Heart right ventricle (tissue), 16 donors: ENCODE results near the gene HMCN1. TPM values are rescaled to one million over a fixed set of nuclear protein-coding genes. Genes with fewer than 3 reads are reported as not detected.

Experiments used
- ATAC-seq, 8 donors: fragments of 200-7000 bp; cut with Tn5 transposase; one replicate each; pipeline ENCODE4 v1.9.1; 2020; ENCODE audit warnings: mild to moderate bottlenecking in 8 of 8, moderate library complexity in 8 of 8, moderate number of reproducible peaks in 1 of 8
- DNase-seq, 2 donors: peaks; one replicate each; pipeline ENCODE4 v3.0.0-alpha.2; 2020
- H3K27ac ChIP-seq, 10 donors: fragments of 200-600 bp; sonication (generic) in 2 of 10; one replicate each; pipeline versions ENCODE4 v1.5.0 to v1.8.0; 2020 to 2022; ENCODE audit warnings: mild to moderate bottlenecking in 3 of 10
- H3K27me3 ChIP-seq, 7 donors: fragments of 200-600 bp; one replicate each; pipeline ENCODE4 v1.8.0; 2021 to 2022; ENCODE audit warnings: mild to moderate bottlenecking in 2 of 7
- H3K36me3 ChIP-seq, 9 donors: fragments of 200-600 bp; sonication (generic) in 1 of 9; one replicate each; pipeline versions ENCODE4 v1.5.0 to v1.8.0; 2020 to 2022; ENCODE audit warnings: mild to moderate bottlenecking in 2 of 9
- H3K4me1 ChIP-seq, 9 donors: fragments of 200-600 bp; sonication (generic) in 1 of 9; one replicate each; pipeline versions ENCODE4 v1.5.0 to v1.8.0; 2020 to 2022; ENCODE audit warnings: mild to moderate bottlenecking in 4 of 9
- H3K4me3 ChIP-seq, 10 donors: fragments of 200-600 bp; sonication (generic) in 2 of 10; one replicate each; pipeline versions ENCODE4 v1.5.0 to v1.8.0; 2020 to 2022; ENCODE audit warnings: mild to moderate bottlenecking in 7 of 10, moderate library complexity in 2 of 10
- H3K9me3 ChIP-seq, 11 donors: fragments of 200-600 bp in 10 of 11; sonication (generic) in 2 of 11; one replicate each; pipeline versions ENCODE4 v1.5.0 to v1.8.0; 2013 to 2022; ENCODE audit warnings: mild to moderate bottlenecking in 2 of 11, control low read depth in 1 of 11, moderate library complexity in 1 of 11
- WGBS, 2 donors: extraction: QIAGEN DNeasy Blood & Tissue Kit; methylation state at CpG; one replicate each; pipeline ENCODE4 v1.1.7; 2013; ENCODE audit warnings: inconsistent platforms in 1 of 2; 5-methylcytosine and 5-hydroxymethylcytosine counted together
- intact Hi-C, 10 donors: fragments of 100-400 bp; cut with DNase I; formaldehyde crosslinking; loops; one replicate each; pipeline versions ENCODE4 v1.11.1 to v1.14.2; 2022
- polyA plus RNA-seq, 2 donors: library from polyadenylated mRNA; stranded (reverse); fragments of 200-250 nt; gene quantifications; one replicate each; pipeline ENCODE4 v1.2.3, GENCODE V29; 2013
- total RNA-seq, 10 donors: library from RNA; stranded (reverse); fragmentation: NEBNext Ultra II Directional in 3 of 10; extraction: Animal tissue kit (Norgen Biotek cat#: 25700) in 3 of 10; gene quantifications; one replicate each; pipeline versions ENCODE4 v1.2.1 to v1.2.4, GENCODE V29; 2021 to 2023
- TF ChIP-seq, protein P1 (sequence below), 9 donors: fragments of 200-600 bp; sonication (generic) in 2 of 9; IDR thresholded peaks; one replicate each; pipeline versions ENCODE4 v1.5.0 to v1.8.0; 2021 to 2022; ENCODE audit warnings: antibody characterized with exemption in 9 of 9, mild to moderate bottlenecking in 5 of 9, moderate library complexity in 1 of 9
- donor health status: Arrhythmogenic right ventricular cardiomyopathy.
- donor health status: ischemic (EF 13 %, LVEDD 7.1; RV severe dilation, severe dysfunction).
- donor health status: healthy with polysubstance abuse.
- donor health status: DM: no; HTN: yes; CAD: no.
- donor health status: DM: no; HTN: no; CAD: no.
- donor health status: ischemic (EF 25% LVEDD 6.9; RV normal size, moderate dysfunction).
- donor health status: ischemic (EF 25% LVEDD 5.7; RV mildly dilated, moderate dysfunction).
- donor health status: healthy.
- donor health status: DM: yes; HTN: yes; CAD: no.
- donor health status: Ischemic cardiomyopathy.
- donor health status: ischemic (EF 35%, LVEDD 5.7; RV mildly dilated, moderate dysfunction).
- donor health status: nonischemic (EF 11% LVEDD 7.7; RV severe dilation, severe dysfunction).
- donor health status: DM: yes; HTN: yes; CAD: no.
- donor health status: PGD.
- donor health status: ischemic (EF 29% LVEDD 5.4; RV normal size, mild dysfunction).
- donor health status: nonischemic (EF 23%, LVEDD 6.1; RV moderate dilation, normal function).

HMCN1 gene
- total and polyA plus RNA-seq, 12 donors, result 3.4 to 12.4 (median 6.2) TPM

DNA sequence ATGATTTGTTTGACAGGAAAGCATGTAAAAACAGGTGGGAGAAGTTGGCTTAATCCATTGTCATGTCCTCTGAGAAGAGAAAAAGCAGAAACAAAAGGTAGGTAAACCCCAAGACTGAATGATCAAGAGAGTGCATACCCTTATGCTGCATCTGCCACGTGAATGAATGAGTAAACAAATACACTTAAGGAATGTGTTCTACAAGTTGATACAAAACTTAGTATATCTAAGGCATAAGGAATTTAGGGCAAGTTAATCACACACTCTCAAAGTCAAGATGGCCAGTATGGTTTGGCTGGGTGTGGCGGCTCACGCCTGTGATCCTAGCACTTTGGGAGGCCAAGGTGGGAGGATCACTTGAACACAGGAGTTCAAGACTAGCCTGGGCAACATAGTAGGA, 34.2 kb downstream of the HMCN1 start:
- Histone ChIP-seq H3K27ac (no peak overlapping the region), H3K27me3 (no peaks in the 10 kb centered on the region), H3K9me3 (peaks cover 0 to 6% (median 0%) of the 10 kb centered on the region in 11 donors), H3K4me1 (peaks cover 0 to 3% (median 0%) of the 10 kb centered on the region in 9 donors), H3K4me3 (no peak overlapping the region), H3K36me3 (peaks cover 0 to 7% (median 0%) of the 10 kb centered on the region in 9 donors)
- ATAC-seq, result no peak
- no peak for DNase-seq
- 93 to 94% methylated on average over 3 of the region's 3 CpGs for WGBS, 2 donors
- intact Hi-C loops, result no loop called here
- TF ChIP-seq, protein P1, sequence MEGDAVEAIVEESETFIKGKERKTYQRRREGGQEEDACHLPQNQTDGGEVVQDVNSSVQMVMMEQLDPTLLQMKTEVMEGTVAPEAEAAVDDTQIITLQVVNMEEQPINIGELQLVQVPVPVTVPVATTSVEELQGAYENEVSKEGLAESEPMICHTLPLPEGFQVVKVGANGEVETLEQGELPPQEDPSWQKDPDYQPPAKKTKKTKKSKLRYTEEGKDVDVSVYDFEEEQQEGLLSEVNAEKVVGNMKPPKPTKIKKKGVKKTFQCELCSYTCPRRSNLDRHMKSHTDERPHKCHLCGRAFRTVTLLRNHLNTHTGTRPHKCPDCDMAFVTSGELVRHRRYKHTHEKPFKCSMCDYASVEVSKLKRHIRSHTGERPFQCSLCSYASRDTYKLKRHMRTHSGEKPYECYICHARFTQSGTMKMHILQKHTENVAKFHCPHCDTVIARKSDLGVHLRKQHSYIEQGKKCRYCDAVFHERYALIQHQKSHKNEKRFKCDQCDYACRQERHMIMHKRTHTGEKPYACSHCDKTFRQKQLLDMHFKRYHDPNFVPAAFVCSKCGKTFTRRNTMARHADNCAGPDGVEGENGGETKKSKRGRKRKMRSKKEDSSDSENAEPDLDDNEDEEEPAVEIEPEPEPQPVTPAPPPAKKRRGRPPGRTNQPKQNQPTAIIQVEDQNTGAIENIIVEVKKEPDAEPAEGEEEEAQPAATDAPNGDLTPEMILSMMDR (IDR thresholded peaks at IDR 0.05), result no peak

GRCh38 chr1:185769136-185769535, 34.9 kb downstream of the HMCN1 start:
- 96 to 100% methylated on average over 1 of the region's 1 CpG for WGBS, 2 donors
- ATAC-seq (no peak), DNase-seq (no peak)
- TF ChIP-seq, protein P1 (IDR thresholded peaks at IDR 0.05), result no peak
- H3K27ac ChIP-seq, result no peak overlapping the region
- H3K9me3 ChIP-seq, result peaks cover 0 to 6% (median 0%) of the 10 kb centered on the region in 11 donors
- H3K4me3 ChIP-seq, result no peak overlapping the region
- intact Hi-C loops, result no loop called here
- peaks cover 0 to 7% (median 0%) of the 10 kb centered on the region in 9 donors for H3K36me3 ChIP-seq
- no peaks in the 10 kb centered on the region for H3K27me3 ChIP-seq
- peaks cover 0 to 3% (median 0%) of the 10 kb centered on the region in 9 donors for H3K4me1 ChIP-seq

DNA sequence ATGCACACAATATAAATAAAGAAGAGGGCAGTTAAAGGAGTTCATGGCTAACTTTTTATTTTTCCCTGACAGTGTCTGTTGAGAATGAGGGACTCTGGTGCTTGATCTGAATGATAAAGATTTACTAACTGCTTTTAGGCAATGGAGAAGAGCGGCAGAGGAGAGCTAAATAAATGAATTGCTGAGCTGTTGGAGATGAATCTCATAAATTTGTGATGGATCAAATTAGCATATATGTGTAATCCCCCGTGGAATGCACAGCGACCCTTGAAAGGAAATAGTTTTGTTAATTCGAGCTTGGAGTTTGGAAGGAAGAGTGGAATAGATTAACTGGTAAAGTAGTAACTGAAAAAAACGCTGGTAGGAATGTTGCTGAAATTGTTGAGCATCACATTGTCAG, 40.2 kb downstream of the HMCN1 start:
- Histone ChIP-seq H3K36me3 (peaks cover 0 to 7% (median 0%) of the 10 kb centered on the region in 9 donors), H3K4me3 (no peak overlapping the region), H3K27ac (no peak overlapping the region), H3K4me1 (no peaks in the 10 kb centered on the region), H3K9me3 (peaks cover 0 to 7% (median 0%) of the 10 kb centered on the region in 11 donors), H3K27me3 (no peaks in the 10 kb centered on the region)
- WGBS, 2 donors, result 61 to 63% methylated on average over 5 of the region's 5 CpGs
- TF ChIP-seq, protein P1 (IDR thresholded peaks at IDR 0.05), result no peak
- intact Hi-C loops, result no loop called here
- ATAC-seq (no peak), DNase-seq (no peak)

GRCh38 chr1:185775501-185775900, 41.3 kb downstream of the HMCN1 start:
- H3K36me3 ChIP-seq, result peaks cover 0 to 7% (median 0%) of the 10 kb centered on the region in 9 donors
- H3K4me3 ChIP-seq, result no peak overlapping the region
- intact Hi-C loops, result no loop called here
- TF ChIP-seq, protein P1 (IDR thresholded peaks at IDR 0.05), result no peak
- ATAC-seq (no peak), DNase-seq (no peak)
- no peak overlapping the region for H3K27ac ChIP-seq
- no peaks in the 10 kb centered on the region for H3K4me1 ChIP-seq
- peaks cover 0 to 10% (median 0%) of the 10 kb centered on the region in 11 donors for H3K9me3 ChIP-seq
- no peaks in the 10 kb centered on the region for H3K27me3 ChIP-seq
